HL-60 (cell line): ENCODE results near the gene FOXK2.

Experiments used
- DNase-seq, 2 experiments: peaks; one replicate each; pipeline ENCODE4 v3.0.0-alpha.2; 2010 to 2020; ENCODE audit warnings: low read depth in 1 of 2, low spot score in 1 of 2
- H3K27ac ChIP-seq: fragments of 250-450 bp; sonication (Bioruptor Pico); replicated peaks from 2 replicates; pipeline ENCODE4 v1.5.1; 2020; ENCODE audit warnings: mild to moderate bottlenecking, moderate library complexity
- H3K27me3 ChIP-seq: fragments of 250-450 bp; sonication (Bioruptor Pico); 2 replicates; pipeline ENCODE4 v1.5.1; 2021; ENCODE audit warnings: mild to moderate bottlenecking, moderate library complexity; ENCODE audit not compliant: insufficient read depth, poor library complexity, severe bottlenecking
- H3K4me3 ChIP-seq: replicated peaks from 2 replicates; pipeline ENCODE4 v1.5.1; 2011; ENCODE audit warnings: mild to moderate bottlenecking, control low read depth, low read length; ENCODE audit not compliant: insufficient read depth
- GABPA ChIP-seq: IDR thresholded peaks from 2 replicates; pipeline ENCODE4 v1.6.1; 2012; ENCODE audit warnings: low read depth
- POLR2AphosphoS5 ChIP-seq: IDR thresholded peaks from 2 replicates; pipeline ENCODE4 v1.6.1; 2012; ENCODE audit warnings: low read depth
- SPI1 ChIP-seq: IDR thresholded peaks from 2 replicates; pipeline ENCODE4 v1.6.1; 2012; ENCODE audit warnings: low read depth, mild to moderate bottlenecking, borderline replicate concordance
- TF ChIP-seq, protein P1 (sequence below): IDR thresholded peaks from one replicate; pipeline ENCODE4 v1.5.1; 2011; ENCODE audit warnings: low read length, control low read depth, inconsistent platforms; ENCODE audit not compliant: insufficient read depth
- TF ChIP-seq, protein P2 (sequence below): IDR thresholded peaks from 2 replicates; pipeline ENCODE4 v1.6.1; 2012; ENCODE audit warnings: low read depth; ENCODE audit not compliant: insufficient replicate concordance

FOXK2 gene

DNA sequence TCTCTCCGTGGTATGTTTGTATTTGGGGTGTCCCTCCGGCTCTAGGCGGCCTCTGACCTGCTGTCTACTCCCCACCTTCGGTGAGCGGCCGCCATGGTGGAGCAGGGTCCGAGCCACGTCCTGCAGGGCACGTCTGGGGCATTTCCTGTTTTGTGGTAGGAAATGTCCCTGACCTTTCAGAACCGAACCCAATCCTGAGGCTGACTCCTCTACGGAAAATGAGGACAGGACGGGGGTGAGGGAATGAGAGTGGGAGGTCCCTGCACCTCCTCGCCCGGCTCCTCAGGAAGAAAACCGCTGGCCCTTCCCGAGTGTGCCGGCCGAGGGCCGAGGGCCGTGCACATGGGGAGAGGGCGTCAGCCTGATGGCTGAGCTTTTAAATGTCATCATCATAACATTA lies 83.0 kb downstream of the FOXK2 start:
- no peaks in the 10 kb centered on the region for H3K27me3 ChIP-seq
- no peak overlapping the region for H3K4me3 ChIP-seq
- H3K27ac ChIP-seq: no peak overlapping the region
- DNase-seq: no peak
- TF ChIP-seq, protein P1, sequence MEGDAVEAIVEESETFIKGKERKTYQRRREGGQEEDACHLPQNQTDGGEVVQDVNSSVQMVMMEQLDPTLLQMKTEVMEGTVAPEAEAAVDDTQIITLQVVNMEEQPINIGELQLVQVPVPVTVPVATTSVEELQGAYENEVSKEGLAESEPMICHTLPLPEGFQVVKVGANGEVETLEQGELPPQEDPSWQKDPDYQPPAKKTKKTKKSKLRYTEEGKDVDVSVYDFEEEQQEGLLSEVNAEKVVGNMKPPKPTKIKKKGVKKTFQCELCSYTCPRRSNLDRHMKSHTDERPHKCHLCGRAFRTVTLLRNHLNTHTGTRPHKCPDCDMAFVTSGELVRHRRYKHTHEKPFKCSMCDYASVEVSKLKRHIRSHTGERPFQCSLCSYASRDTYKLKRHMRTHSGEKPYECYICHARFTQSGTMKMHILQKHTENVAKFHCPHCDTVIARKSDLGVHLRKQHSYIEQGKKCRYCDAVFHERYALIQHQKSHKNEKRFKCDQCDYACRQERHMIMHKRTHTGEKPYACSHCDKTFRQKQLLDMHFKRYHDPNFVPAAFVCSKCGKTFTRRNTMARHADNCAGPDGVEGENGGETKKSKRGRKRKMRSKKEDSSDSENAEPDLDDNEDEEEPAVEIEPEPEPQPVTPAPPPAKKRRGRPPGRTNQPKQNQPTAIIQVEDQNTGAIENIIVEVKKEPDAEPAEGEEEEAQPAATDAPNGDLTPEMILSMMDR: no peak
- TF ChIP-seq POLR2AphosphoS5 (no peak), GABPA (no peak), SPI1 (no peak)
- TF ChIP-seq, protein P2, sequence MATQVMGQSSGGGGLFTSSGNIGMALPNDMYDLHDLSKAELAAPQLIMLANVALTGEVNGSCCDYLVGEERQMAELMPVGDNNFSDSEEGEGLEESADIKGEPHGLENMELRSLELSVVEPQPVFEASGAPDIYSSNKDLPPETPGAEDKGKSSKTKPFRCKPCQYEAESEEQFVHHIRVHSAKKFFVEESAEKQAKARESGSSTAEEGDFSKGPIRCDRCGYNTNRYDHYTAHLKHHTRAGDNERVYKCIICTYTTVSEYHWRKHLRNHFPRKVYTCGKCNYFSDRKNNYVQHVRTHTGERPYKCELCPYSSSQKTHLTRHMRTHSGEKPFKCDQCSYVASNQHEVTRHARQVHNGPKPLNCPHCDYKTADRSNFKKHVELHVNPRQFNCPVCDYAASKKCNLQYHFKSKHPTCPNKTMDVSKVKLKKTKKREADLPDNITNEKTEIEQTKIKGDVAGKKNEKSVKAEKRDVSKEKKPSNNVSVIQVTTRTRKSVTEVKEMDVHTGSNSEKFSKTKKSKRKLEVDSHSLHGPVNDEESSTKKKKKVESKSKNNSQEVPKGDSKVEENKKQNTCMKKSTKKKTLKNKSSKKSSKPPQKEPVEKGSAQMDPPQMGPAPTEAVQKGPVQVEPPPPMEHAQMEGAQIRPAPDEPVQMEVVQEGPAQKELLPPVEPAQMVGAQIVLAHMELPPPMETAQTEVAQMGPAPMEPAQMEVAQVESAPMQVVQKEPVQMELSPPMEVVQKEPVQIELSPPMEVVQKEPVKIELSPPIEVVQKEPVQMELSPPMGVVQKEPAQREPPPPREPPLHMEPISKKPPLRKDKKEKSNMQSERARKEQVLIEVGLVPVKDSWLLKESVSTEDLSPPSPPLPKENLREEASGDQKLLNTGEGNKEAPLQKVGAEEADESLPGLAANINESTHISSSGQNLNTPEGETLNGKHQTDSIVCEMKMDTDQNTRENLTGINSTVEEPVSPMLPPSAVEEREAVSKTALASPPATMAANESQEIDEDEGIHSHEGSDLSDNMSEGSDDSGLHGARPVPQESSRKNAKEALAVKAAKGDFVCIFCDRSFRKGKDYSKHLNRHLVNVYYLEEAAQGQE: no peak

DNA sequence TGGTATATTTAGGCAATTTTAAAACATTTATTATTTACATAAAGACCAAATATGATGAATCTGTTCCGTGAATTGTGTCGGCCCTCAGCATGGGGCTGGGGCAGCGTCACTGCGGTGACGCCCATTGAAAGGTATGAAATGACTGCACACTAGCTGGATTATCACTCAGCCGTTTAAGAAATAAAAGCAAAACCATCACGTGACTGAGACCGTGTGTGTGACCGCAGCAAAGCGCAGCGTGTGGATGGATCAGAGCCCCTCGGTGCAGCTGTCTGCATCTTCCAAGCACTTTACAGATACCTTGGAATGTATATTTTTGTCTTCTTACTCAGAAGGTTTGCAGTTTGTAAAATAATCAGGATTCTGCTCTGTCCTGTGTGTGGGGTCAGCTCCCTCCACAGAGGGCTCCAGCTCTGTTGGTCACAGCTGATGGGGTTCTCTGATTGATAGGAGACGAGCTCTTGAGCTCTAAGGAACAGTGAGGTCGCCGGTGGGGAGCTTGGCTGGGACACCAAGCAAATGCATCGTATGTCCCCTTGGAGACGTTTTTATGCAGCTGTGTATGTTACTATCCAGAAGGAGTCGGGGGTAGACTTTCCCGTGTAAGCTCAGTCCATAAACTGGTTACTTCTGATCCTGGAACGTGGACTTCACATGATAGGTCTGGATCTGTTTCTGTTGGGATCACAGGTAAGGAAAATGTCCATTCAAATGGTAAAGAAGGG lies 83.6 kb downstream of the FOXK2 start:
- no peak overlapping the region for H3K4me3 ChIP-seq
- peak overlapping the region; percentile 72 for H3K27ac ChIP-seq
- TF ChIP-seq, protein P2: no peak
- TF ChIP-seq, protein P1: no peak
- TF ChIP-seq GABPA (no peak), POLR2AphosphoS5 (no peak; the same call in 1 of the 2 replicates), SPI1 (no peak)
- DNase-seq: no peak
- H3K27me3 ChIP-seq: no peaks in the 10 kb centered on the region

DNA sequence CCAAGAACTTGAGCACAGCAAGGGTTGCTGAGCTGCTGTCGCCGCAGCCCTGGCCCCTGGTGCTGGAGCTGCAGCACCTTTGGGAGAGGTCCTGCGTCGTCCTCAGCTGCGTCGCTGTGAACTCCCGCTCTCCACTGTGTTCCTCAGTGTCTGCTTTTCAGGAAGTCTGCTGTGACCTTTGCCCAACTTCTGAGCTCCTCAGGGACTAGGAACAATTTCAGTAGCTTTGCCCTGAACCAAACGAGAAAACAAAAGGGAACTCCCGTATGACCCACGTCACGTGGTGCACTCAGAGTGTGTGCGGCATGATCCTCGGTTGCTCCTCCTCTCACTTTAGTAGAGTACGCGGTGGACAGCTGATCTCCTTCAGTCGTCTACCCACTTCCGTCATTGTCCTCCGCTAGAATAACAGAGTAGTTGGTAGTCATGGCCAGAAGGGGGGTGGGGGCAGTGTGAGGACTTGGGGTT lies 84.5 kb downstream of the FOXK2 start:
- Histone ChIP-seq H3K27me3 (no peaks in the 10 kb centered on the region), H3K27ac (peak overlapping the region; percentile 72), H3K4me3 (no peak overlapping the region)
- DNase-seq: peak; percentile 82 to 97
- no peak for TF ChIP-seq GABPA
- peak; percentile 80 for TF ChIP-seq POLR2AphosphoS5
- peak; percentile 88 for TF ChIP-seq SPI1

DNA sequence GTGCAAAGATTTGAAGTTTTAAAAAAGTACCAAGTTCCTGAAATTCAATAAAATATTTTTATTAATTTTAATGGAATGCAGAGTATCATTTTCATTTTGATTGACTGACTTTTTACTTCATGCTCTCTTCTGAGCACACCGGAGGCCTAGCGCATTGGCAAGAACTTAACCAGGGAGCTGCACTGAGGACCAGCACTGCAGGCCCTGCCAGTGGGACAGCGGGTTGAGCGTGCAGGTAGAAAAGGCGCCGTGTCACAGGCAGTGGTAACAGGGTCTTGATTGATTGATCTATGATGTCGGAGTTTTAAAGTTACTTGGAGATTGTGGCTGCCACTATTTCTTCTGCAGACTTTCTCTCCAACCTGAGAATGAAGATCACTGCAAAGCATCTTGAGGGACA lies 85.0 kb downstream of the FOXK2 start:
- DNase-seq: no peak
- H3K27me3 ChIP-seq: no peaks in the 10 kb centered on the region
- no peak overlapping the region for H3K4me3 ChIP-seq
- peak overlapping the region; percentile 38 for H3K27ac ChIP-seq
- TF ChIP-seq GABPA (no peak), SPI1 (no peak), POLR2AphosphoS5 (no peak)
- TF ChIP-seq, protein P2: no peak
- TF ChIP-seq, protein P1: no peak
